HEK293 (cell line): ENCODE measurements around the gene PFDN1.

Experiments
- BCL11A ChIP-seq: fragments of 450-650 bp; formaldehyde crosslinking; IDR thresholded peaks from 2 replicates; pipeline ENCODE4 v1.5.1; 2016; ENCODE audit warnings: low read depth, missing biosample characterization, missing genetic modification characterization
- GFI1B ChIP-seq: fragments of 450-650 bp; formaldehyde crosslinking; IDR thresholded peaks from 2 replicates; pipeline ENCODE4 v1.5.1; 2016; ENCODE audit warnings: missing biosample characterization, missing genetic modification characterization
- GLI4 ChIP-seq: fragments of 450-650 bp; formaldehyde crosslinking; IDR thresholded peaks from 2 replicates; pipeline ENCODE4 v1.5.1; 2016; ENCODE audit warnings: missing biosample characterization, missing genetic modification characterization
- HOXC10 ChIP-seq: sonication (generic); formaldehyde crosslinking; IDR thresholded peaks from 2 replicates; pipeline ENCODE4 v1.8.1; 2023; ENCODE audit warnings: mild to moderate bottlenecking, missing genetic modification reagents
- MEIS1 ChIP-seq: sonication (generic); formaldehyde crosslinking; IDR thresholded peaks from 2 replicates; pipeline ENCODE4 v1.8.1; 2022; ENCODE audit warnings: missing genetic modification reagents, mild to moderate bottlenecking, borderline replicate concordance
- OSR2 ChIP-seq: fragments of 450-650 bp; formaldehyde crosslinking; IDR thresholded peaks from 2 replicates; pipeline ENCODE4 v1.5.1; 2016; ENCODE audit warnings: missing biosample characterization, missing genetic modification characterization
- PRDM6 ChIP-seq: fragments of 450-650 bp; formaldehyde crosslinking; IDR thresholded peaks from 2 replicates; pipeline ENCODE4 v1.5.1; 2017; ENCODE audit warnings: missing biosample characterization, missing genetic modification characterization
- RBAK ChIP-seq: fragments of 450-650 bp; formaldehyde crosslinking; IDR thresholded peaks from 2 replicates; pipeline ENCODE4 v1.5.1; 2016; ENCODE audit warnings: missing biosample characterization, missing genetic modification characterization
- SP3 ChIP-seq: fragments of 450-650 bp; formaldehyde crosslinking; IDR thresholded peaks from 2 replicates; pipeline ENCODE4 v1.5.1; 2016; ENCODE audit warnings: missing biosample characterization, missing genetic modification characterization
- SP7 ChIP-seq: fragments of 450-650 bp; formaldehyde crosslinking; IDR thresholded peaks from 2 replicates; pipeline ENCODE4 v1.5.1; 2016; ENCODE audit warnings: missing biosample characterization, missing genetic modification characterization
- ZBTB44 ChIP-seq: fragments of 450-650 bp; IDR thresholded peaks from 2 replicates; pipeline ENCODE4 v1.5.1; 2018; ENCODE audit warnings: missing biosample characterization, mild to moderate bottlenecking, missing genetic modification characterization
- ZFHX2 ChIP-seq: fragments of 450-650 bp; formaldehyde crosslinking; conservative IDR thresholded peaks from 2 replicates; pipeline ENCODE4 v1.5.1; 2016; ENCODE audit warnings: missing biosample characterization, missing genetic modification characterization
- ZNF114 ChIP-seq: fragments of 450-650 bp; formaldehyde crosslinking; IDR thresholded peaks from 2 replicates; pipeline ENCODE4 v1.5.0; 2017; ENCODE audit warnings: missing biosample characterization, missing genetic modification characterization
- ZNF140 ChIP-seq: fragments of 450-650 bp; formaldehyde crosslinking; IDR thresholded peaks from 2 replicates; pipeline ENCODE4 v1.5.1; 2016; ENCODE audit warnings: missing biosample characterization, missing genetic modification characterization
- ZNF18 ChIP-seq: fragments of 450-650 bp; formaldehyde crosslinking; IDR thresholded peaks from 2 replicates; pipeline ENCODE4 v1.5.1; 2016; ENCODE audit warnings: missing biosample characterization, missing genetic modification characterization
- ZNF211 ChIP-seq: fragments of 450-650 bp; formaldehyde crosslinking; IDR thresholded peaks from 2 replicates; pipeline ENCODE4 v1.5.1; 2016; ENCODE audit warnings: low read depth, missing biosample characterization, missing genetic modification characterization
- ZNF239 ChIP-seq: fragments of 450-650 bp; formaldehyde crosslinking; IDR thresholded peaks from 2 replicates; pipeline ENCODE4 v1.5.1; 2016; ENCODE audit warnings: missing biosample characterization, missing genetic modification characterization
- ZNF266 ChIP-seq: fragments of 450-650 bp; formaldehyde crosslinking; IDR thresholded peaks from 2 replicates; pipeline ENCODE4 v1.5.1; 2016; ENCODE audit warnings: missing biosample characterization, missing genetic modification characterization, low read depth
- ZNF362 ChIP-seq: fragments of 450-650 bp; formaldehyde crosslinking; IDR thresholded peaks from 2 replicates; pipeline ENCODE4 v1.5.1; 2016; ENCODE audit warnings: missing biosample characterization, missing genetic modification characterization
- ZNF391 ChIP-seq: fragments of 450-650 bp; formaldehyde crosslinking; IDR thresholded peaks from 2 replicates; pipeline ENCODE4 v1.5.1; 2016; ENCODE audit warnings: low read depth, missing biosample characterization, missing genetic modification characterization, borderline replicate concordance
- ZNF394 ChIP-seq: fragments of 450-650 bp; formaldehyde crosslinking; IDR thresholded peaks from 2 replicates; pipeline ENCODE4 v1.5.1; 2016; ENCODE audit warnings: missing biosample characterization, missing genetic modification characterization, mild to moderate bottlenecking, moderate library complexity, borderline replicate concordance
- ZNF404 ChIP-seq: fragments of 450-650 bp; formaldehyde crosslinking; IDR thresholded peaks from 2 replicates; pipeline ENCODE4 v1.5.1; 2017; ENCODE audit warnings: missing biosample characterization, missing genetic modification characterization
- ZNF558 ChIP-seq: fragments of 450-650 bp; formaldehyde crosslinking; IDR thresholded peaks from 2 replicates; pipeline ENCODE4 v1.5.1; 2016; ENCODE audit warnings: missing biosample characterization, missing genetic modification characterization
- ZNF600 ChIP-seq: fragments of 450-650 bp; formaldehyde crosslinking; IDR thresholded peaks from 2 replicates; pipeline ENCODE4 v1.5.1; 2016; ENCODE audit warnings: missing biosample characterization, missing genetic modification characterization
- ZNF629 ChIP-seq: fragments of 450-650 bp; formaldehyde crosslinking; IDR thresholded peaks from 2 replicates; pipeline ENCODE4 v1.5.1; 2017; ENCODE audit warnings: missing biosample characterization, missing genetic modification characterization
- ZNF701 ChIP-seq: fragments of 450-650 bp; formaldehyde crosslinking; IDR thresholded peaks from 2 replicates; pipeline ENCODE4 v1.5.1; 2016; ENCODE audit warnings: missing biosample characterization, missing genetic modification characterization
- ZNF768 ChIP-seq: fragments of 450-650 bp; formaldehyde crosslinking; IDR thresholded peaks from 2 replicates; pipeline ENCODE4 v1.5.1; 2018; ENCODE audit warnings: missing biosample characterization, mild to moderate bottlenecking, missing genetic modification characterization
- ZNF791 ChIP-seq: fragments of 450-650 bp; formaldehyde crosslinking; IDR thresholded peaks from 2 replicates; pipeline ENCODE4 v1.5.1; 2016; ENCODE audit warnings: missing biosample characterization, missing genetic modification characterization
- ZNF792 ChIP-seq: fragments of 450-650 bp; formaldehyde crosslinking; IDR thresholded peaks from 2 replicates; pipeline ENCODE4 v1.5.1; 2016; ENCODE audit warnings: missing biosample characterization, missing genetic modification characterization
- TF ChIP-seq, protein P1 (sequence below): fragments of 450-650 bp; formaldehyde crosslinking; IDR thresholded peaks from 2 replicates; pipeline ENCODE4 v1.5.1; 2016; ENCODE audit warnings: missing biosample characterization, missing genetic modification characterization, low read depth
- TF ChIP-seq, protein P2 (sequence below): fragments of 450-650 bp; formaldehyde crosslinking; optimal IDR thresholded peaks from 2 replicates; pipeline ENCODE3; 2016; ENCODE audit warnings: missing biosample characterization, mild to moderate bottlenecking, missing genetic modification characterization

The PFDN1 gene

DNA sequence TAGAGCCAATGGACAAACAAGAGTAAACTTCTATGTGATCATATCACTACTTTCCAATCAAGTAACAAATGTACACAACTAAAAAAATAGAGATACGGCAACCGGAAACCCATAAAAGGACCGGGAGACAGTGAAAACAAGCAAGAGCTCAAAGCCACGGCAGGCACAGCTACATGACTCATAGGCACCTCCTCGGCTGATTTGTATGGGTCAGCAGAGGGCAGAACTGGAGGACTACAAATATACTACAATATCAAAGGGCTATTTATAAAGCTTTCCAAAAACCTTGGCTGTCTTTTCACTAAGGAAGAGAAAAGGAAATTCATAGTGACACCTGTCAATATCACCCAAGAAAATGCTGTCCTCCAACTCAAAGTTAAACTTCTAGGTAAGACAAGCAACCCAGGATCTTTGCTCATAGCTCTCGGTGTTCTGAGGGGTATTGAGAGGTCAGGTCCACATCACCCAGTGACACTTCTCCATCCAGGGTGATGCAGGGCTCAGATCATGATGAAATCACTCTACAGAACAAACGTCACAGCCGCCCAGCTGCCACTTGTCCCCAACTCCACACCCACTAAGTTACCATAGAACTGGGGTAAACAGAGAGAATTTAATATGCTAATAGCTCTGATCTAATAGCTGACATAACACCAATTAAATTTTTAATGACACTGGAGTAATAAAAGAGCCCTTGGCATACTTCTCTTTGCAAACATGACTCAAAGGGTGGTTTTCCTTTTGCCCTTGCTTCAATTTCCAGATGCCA lies 41.3 kb downstream of the PFDN1 start (continued):
- TF ChIP-seq HOXC10 (CRISPR knock-in tag) = no peak
- no peak for TF ChIP-seq GLI4 (tag by site-specific recombination)
- TF ChIP-seq SP7 (tag by site-specific recombination) = peak; percentile 51; the same call in 1 of the 2 replicates
- TF ChIP-seq ZFHX2 = peak; percentile 26; the same call in 1 of the 2 replicates
- no peak for TF ChIP-seq GFI1B (tag by site-specific recombination)
- TF ChIP-seq ZNF701 (tag by site-specific recombination) = no peak
- TF ChIP-seq SP3 (tag by site-specific recombination) = peak; percentile 27; the same call in 1 of the 2 replicates
- no peak for TF ChIP-seq ZNF768 (tag by site-specific recombination)
- peak; percentile 80; the same call in 1 of the 2 replicates for TF ChIP-seq BCL11A (tag by site-specific recombination)
- no peak for TF ChIP-seq ZNF791 (tag by site-specific recombination)
- TF ChIP-seq ZNF140 (tag by site-specific recombination) = no peak
- 0 out of 2 replicates have a peak, but pooled peaks have one; percentile 13 for TF ChIP-seq ZNF394 (tag by site-specific recombination)
- no peak for TF ChIP-seq ZNF391 (tag by site-specific recombination)
- TF ChIP-seq ZNF792 (tag by site-specific recombination) = no peak
- peak; percentile 96 for TF ChIP-seq ZNF629
- peak; percentile 31; the same call in 1 of the 2 replicates for TF ChIP-seq OSR2 (tag by site-specific recombination)
- TF ChIP-seq ZNF266 = no peak
- no peak for TF ChIP-seq RBAK (tag by site-specific recombination)
- TF ChIP-seq, protein P1, sequence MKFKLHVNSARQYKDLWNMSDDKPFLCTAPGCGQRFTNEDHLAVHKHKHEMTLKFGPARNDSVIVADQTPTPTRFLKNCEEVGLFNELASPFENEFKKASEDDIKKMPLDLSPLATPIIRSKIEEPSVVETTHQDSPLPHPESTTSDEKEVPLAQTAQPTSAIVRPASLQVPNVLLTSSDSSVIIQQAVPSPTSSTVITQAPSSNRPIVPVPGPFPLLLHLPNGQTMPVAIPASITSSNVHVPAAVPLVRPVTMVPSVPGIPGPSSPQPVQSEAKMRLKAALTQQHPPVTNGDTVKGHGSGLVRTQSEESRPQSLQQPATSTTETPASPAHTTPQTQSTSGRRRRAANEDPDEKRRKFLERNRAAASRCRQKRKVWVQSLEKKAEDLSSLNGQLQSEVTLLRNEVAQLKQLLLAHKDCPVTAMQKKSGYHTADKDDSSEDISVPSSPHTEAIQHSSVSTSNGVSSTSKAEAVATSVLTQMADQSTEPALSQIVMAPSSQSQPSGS (tag by site-specific recombination) = no peak
- TF ChIP-seq ZNF114 (tag by site-specific recombination) = no peak
- TF ChIP-seq MEIS1 (CRISPR knock-in tag) = no peak
- peak; percentile 76 for TF ChIP-seq ZNF600 (tag by site-specific recombination)
- TF ChIP-seq ZNF18 (tag by site-specific recombination) = no peak
- TF ChIP-seq ZBTB44 (tag by site-specific recombination) = no peak
- TF ChIP-seq, protein P2, sequence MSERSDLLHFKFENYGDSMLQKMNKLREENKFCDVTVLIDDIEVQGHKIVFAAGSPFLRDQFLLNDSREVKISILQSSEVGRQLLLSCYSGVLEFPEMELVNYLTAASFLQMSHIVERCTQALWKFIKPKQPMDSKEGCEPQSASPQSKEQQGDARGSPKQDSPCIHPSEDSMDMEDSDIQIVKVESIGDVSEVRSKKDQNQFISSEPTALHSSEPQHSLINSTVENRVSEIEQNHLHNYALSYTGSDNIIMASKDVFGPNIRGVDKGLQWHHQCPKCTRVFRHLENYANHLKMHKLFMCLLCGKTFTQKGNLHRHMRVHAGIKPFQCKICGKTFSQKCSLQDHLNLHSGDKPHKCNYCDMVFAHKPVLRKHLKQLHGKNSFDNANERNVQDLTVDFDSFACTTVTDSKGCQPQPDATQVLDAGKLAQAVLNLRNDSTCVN (tag by site-specific recombination) = no peak
- no peak for TF ChIP-seq ZNF404
- no peak for TF ChIP-seq ZNF211 (tag by site-specific recombination)
- TF ChIP-seq PRDM6 (tag by site-specific recombination) = peak; percentile 53; the same call in 1 of the 2 replicates
- TF ChIP-seq ZNF362 (tag by site-specific recombination) = no peak; the same call in 1 of the 2 replicates
- TF ChIP-seq ZNF239 (tag by site-specific recombination) = no peak
- TF ChIP-seq ZNF558 (tag by site-specific recombination) = peak; percentile 20; the same call in 1 of the 2 replicates
